ENCODE results near the gene RBM12. TPM values are rescaled to one million over a fixed set of nuclear protein-coding genes. Genes with fewer than 3 reads are reported as not detected.

RBM12 gene
- total and polyA plus RNA-seq, 4 donors, result 9.5 to 75.0 (median 39.4) TPM

- 7 to 8% methylated on average over 37 of the region's 37 CpGs for WGBS, 2 donors
- Histone ChIP-seq H3K27me3 (ENCODE audit: control insufficient read depth in 3 of 3, insufficient read depth in 3 of 3, low read length in 2 of 3) (no peaks in the 10 kb centered on the region), H3K9me3 (ENCODE audit: control insufficient read depth in 4 of 4, insufficient read depth in 3 of 4, low read length in 3 of 4) (no peaks in the 10 kb centered on the region), H3K27ac (ENCODE audit: low read depth in 1 of 2, low read length in 1 of 2) (peak overlapping the region; percentile 89 to 98), H3K36me3 (ENCODE audit: control insufficient read depth in 4 of 4, insufficient read depth in 4 of 4, low read length in 4 of 4) (peaks cover 4 to 15% (median 7%) of the 10 kb centered on the region in 4 donors), H3K4me1 (ENCODE audit: control insufficient read depth in 5 of 5, insufficient read depth in 5 of 5, low read length in 5 of 5) (peaks cover 0 to 16% (median 3%) of the 10 kb centered on the region in 5 donors), H3K4me3 (peak overlapping the region; percentile 90), H3K9ac (ENCODE audit: insufficient read depth in 1 of 2, low read length in 2 of 2) (peak overlapping the region; percentile 45 to 71)
- DNase-seq (peak in 1 of 3 donors; percentile 17), ATAC-seq (ENCODE audit: insufficient read depth, low FRiP score) (peak; percentile 29)
- no peak for TF ChIP-seq CTCF (IDR thresholded peaks at IDR 0.05; ENCODE audit: control extremely low read depth, extremely low read depth)
Observed at GRCh38 chr20:35698298-35699126, 33.8 kb upstream of the RBM12 start.

GRCh38 chr20:35697696-35698297 is 33.1 kb upstream of the RBM12 start:
- H3K4me1 ChIP-seq (ENCODE audit: control insufficient read depth in 5 of 5, insufficient read depth in 5 of 5, low read length in 5 of 5), result peaks cover 0 to 16% (median 3%) of the 10 kb centered on the region in 5 donors
- no peak overlapping the region for H3K27ac ChIP-seq (ENCODE audit: low read depth in 1 of 2, low read length in 1 of 2)
- TF ChIP-seq CTCF (IDR thresholded peaks at IDR 0.05; ENCODE audit: control extremely low read depth, extremely low read depth), result no peak
- H3K27me3 ChIP-seq (ENCODE audit: control insufficient read depth in 3 of 3, insufficient read depth in 3 of 3, low read length in 2 of 3), result no peaks in the 10 kb centered on the region
- H3K36me3 ChIP-seq (ENCODE audit: control insufficient read depth in 4 of 4, insufficient read depth in 4 of 4, low read length in 4 of 4), result peaks cover 4 to 11% (median 8%) of the 10 kb centered on the region in 4 donors
- H3K9me3 ChIP-seq (ENCODE audit: control insufficient read depth in 4 of 4, insufficient read depth in 3 of 4, low read length in 3 of 4), result no peaks in the 10 kb centered on the region
- ATAC-seq (ENCODE audit: insufficient read depth, low FRiP score), result no peak
- no peak overlapping the region for H3K4me3 ChIP-seq
- H3K9ac ChIP-seq (ENCODE audit: insufficient read depth in 1 of 2, low read length in 2 of 2), result no peak overlapping the region
- no peak for DNase-seq
- WGBS, 2 donors, result 74 to 90% methylated on average over 9 of the region's 9 CpGs

GRCh38 chr20:35695978-35696377 is 31.3 kb upstream of the RBM12 start:
- peaks cover 4 to 9% (median 6%) of the 10 kb centered on the region in 4 donors for H3K36me3 ChIP-seq (ENCODE audit: control insufficient read depth in 4 of 4, insufficient read depth in 4 of 4, low read length in 4 of 4)
- H3K9me3 ChIP-seq (ENCODE audit: control insufficient read depth in 4 of 4, insufficient read depth in 3 of 4, low read length in 3 of 4), result no peaks in the 10 kb centered on the region
- TF ChIP-seq CTCF (IDR thresholded peaks at IDR 0.05; ENCODE audit: control extremely low read depth, extremely low read depth), result no peak

More at GRCh38 chr20:35695978-35696377, 31.3 kb upstream of the RBM12 start:
- 74 to 76% methylated on average over 4 of the region's 4 CpGs for WGBS, 2 donors
- no peak overlapping the region for H3K27ac ChIP-seq (ENCODE audit: low read depth in 1 of 2, low read length in 1 of 2)
- peaks cover 0 to 16% (median 3%) of the 10 kb centered on the region in 5 donors for H3K4me1 ChIP-seq (ENCODE audit: control insufficient read depth in 5 of 5, insufficient read depth in 5 of 5, low read length in 5 of 5)
- ATAC-seq (ENCODE audit: insufficient read depth, low FRiP score) (no peak), DNase-seq (no peak)
- H3K9ac ChIP-seq (ENCODE audit: insufficient read depth in 1 of 2, low read length in 2 of 2), result no peak overlapping the region
- H3K4me3 ChIP-seq, result no peak overlapping the region
- H3K27me3 ChIP-seq (ENCODE audit: control insufficient read depth in 3 of 3, insufficient read depth in 3 of 3, low read length in 2 of 3), result no peaks in the 10 kb centered on the region

All from lung (tissue), 12 donors.